Measurements from ENCODE around the gene KCNAB1.

GRCh38 chr3:156513619-156514018 lies 393.2 kb downstream of the KCNAB1 start:
- TF ChIP-seq CTCF (IDR thresholded peaks at IDR 0.05; ENCODE audit: low read length) (no peak), EZH2phosphoT487 (IDR thresholded peaks at IDR 0.05; ENCODE audit: low read length) (no peak), EZH2 (optimal IDR thresholded peaks at IDR 0.05; ENCODE audit: low read depth, low read length) (no peak)
